HEK293 (cell line): ENCODE data around the gene HAUS2.

Source experiments
- CTCF ChIA-PET: fragments of 350-600 bp; formaldehyde crosslinking; extraction: SDS; loops from one replicate; lab custom pipeline; 2021; ENCODE audit warnings: antibody characterized with exemption; lab: Yijun Ruan, JAX
- POLR2A ChIA-PET: fragments of 300-600 bp; formaldehyde crosslinking; extraction: SDS; loops from one replicate; lab custom pipeline; 2020; ENCODE audit warnings: antibody characterized with exemption, inconsistent platforms; lab: Yijun Ruan, JAX
- H3K27ac ChIP-seq: fragments of 200-500 bp; sonication (Bioruptor generic); 2 replicates; pipeline ENCODE4 v1.5.1; 2014; ENCODE audit warnings: low read depth, low read length, control low read depth, inconsistent platforms; ENCODE audit errors: extremely low read depth
- H3K36me3 ChIP-seq, 2 experiments: fragments of 200-500 bp in 1 of 2; sonication (Bioruptor generic) in 1 of 2; 1 replicate in 1 of 2; 2 replicates in 1 of 2; pipeline ENCODE4 v1.5.1; 2014 to 2017; ENCODE audit warnings: inconsistent platforms in 2 of 2, low read length in 2 of 2; ENCODE audit not compliant: control insufficient read depth in 2 of 2, insufficient read depth in 1 of 2
- H3K4me1 ChIP-seq: fragments of 200-500 bp; sonication (Bioruptor generic); 2 replicates; pipeline ENCODE4 v1.5.1; 2014; ENCODE audit warnings: mild to moderate bottlenecking, low read length, inconsistent platforms; ENCODE audit not compliant: control insufficient read depth, insufficient read depth
- H3K4me3 ChIP-seq: 2 replicates; pipeline ENCODE4 v1.5.1; 2011; ENCODE audit warnings: low read depth, mild to moderate bottlenecking, control low read depth, low read length, moderate library complexity
- H3K9me3 ChIP-seq: fragments of 200-500 bp; sonication (Bioruptor generic); 2 replicates; pipeline ENCODE4 v1.5.1; 2014; ENCODE audit warnings: low read depth, low read length, inconsistent platforms; ENCODE audit not compliant: control insufficient read depth, insufficient read depth
- AEBP2 ChIP-seq: fragments of 450-650 bp; formaldehyde crosslinking; IDR thresholded peaks from 2 replicates; pipeline ENCODE4 v1.5.1; 2016; ENCODE audit warnings: missing biosample characterization, missing genetic modification characterization, borderline replicate concordance
- PRDM1 ChIP-seq: fragments of 450-650 bp; formaldehyde crosslinking; IDR thresholded peaks from 2 replicates; pipeline ENCODE4; 2016; ENCODE audit warnings: missing biosample characterization, missing genetic modification characterization
- PRDM4 ChIP-seq: fragments of 450-650 bp; formaldehyde crosslinking; IDR thresholded peaks from 2 replicates; pipeline ENCODE4 v1.5.1; 2017; ENCODE audit warnings: missing biosample characterization, missing genetic modification characterization
- PRDM6 ChIP-seq: fragments of 450-650 bp; formaldehyde crosslinking; IDR thresholded peaks from 2 replicates; pipeline ENCODE4 v1.5.1; 2017; ENCODE audit warnings: missing biosample characterization, missing genetic modification characterization
- SP2 ChIP-seq: fragments of 450-650 bp; formaldehyde crosslinking; IDR thresholded peaks from 2 replicates; pipeline ENCODE4 v1.5.1; 2016; ENCODE audit warnings: missing biosample characterization, missing genetic modification characterization
- TCF7L2 ChIP-seq: IDR thresholded peaks from 2 replicates; pipeline ENCODE4 v1.6.1; 2011; ENCODE audit warnings: low read depth, mild to moderate bottlenecking, inconsistent platforms, low read length, moderate library complexity, borderline replicate concordance
- ZBTB11 ChIP-seq: fragments of 450-650 bp; formaldehyde crosslinking; conservative IDR thresholded peaks from 2 replicates; pipeline ENCODE4 v1.5.1; 2016; ENCODE audit warnings: low read depth, missing biosample characterization, missing genetic modification characterization
- ZEB2 ChIP-seq: fragments of 450-650 bp; formaldehyde crosslinking; IDR thresholded peaks from 2 replicates; pipeline ENCODE4 v1.5.1; 2016; ENCODE audit warnings: missing biosample characterization, missing genetic modification characterization
- ZFP3 ChIP-seq: fragments of 450-650 bp; formaldehyde crosslinking; IDR thresholded peaks from 2 replicates; pipeline ENCODE4 v1.5.1; 2016; ENCODE audit warnings: low read depth, missing biosample characterization, missing genetic modification characterization
- ZNF341 ChIP-seq: fragments of 450-650 bp; formaldehyde crosslinking; IDR thresholded peaks from 2 replicates; pipeline ENCODE4; 2016; ENCODE audit warnings: low read depth, missing biosample characterization, missing genetic modification characterization
- ZNF449 ChIP-seq: fragments of 450-650 bp; formaldehyde crosslinking; IDR thresholded peaks from 2 replicates; pipeline ENCODE4 v1.5.1; 2017; ENCODE audit warnings: missing biosample characterization, mild to moderate bottlenecking, missing genetic modification characterization, moderate library complexity
- ZNF530 ChIP-seq: fragments of 450-650 bp; formaldehyde crosslinking; IDR thresholded peaks from 2 replicates; pipeline ENCODE4 v1.5.1; 2016; ENCODE audit warnings: low read depth, missing biosample characterization, missing genetic modification characterization
- ZNF548 ChIP-seq: fragments of 450-650 bp; formaldehyde crosslinking; IDR thresholded peaks from 2 replicates; pipeline ENCODE4 v1.5.1; 2016; ENCODE audit warnings: missing biosample characterization, missing genetic modification characterization
- ZNF555 ChIP-seq: fragments of 450-650 bp; formaldehyde crosslinking; conservative IDR thresholded peaks from 2 replicates; pipeline ENCODE4 v1.5.1; 2017; ENCODE audit warnings: missing biosample characterization, mild to moderate bottlenecking, missing genetic modification characterization, inconsistent platforms
- ZNF701 ChIP-seq: fragments of 450-650 bp; formaldehyde crosslinking; IDR thresholded peaks from 2 replicates; pipeline ENCODE4 v1.5.1; 2016; ENCODE audit warnings: missing biosample characterization, missing genetic modification characterization
- ZNF843 ChIP-seq: fragments of 450-650 bp; formaldehyde crosslinking; IDR thresholded peaks from 2 replicates; pipeline ENCODE4 v1.5.1; 2016; ENCODE audit warnings: missing biosample characterization, missing genetic modification characterization
- ZSCAN23 ChIP-seq: fragments of 450-650 bp; formaldehyde crosslinking; IDR thresholded peaks from 2 replicates; pipeline ENCODE4 v1.5.1; 2016; ENCODE audit warnings: missing biosample characterization, missing genetic modification characterization

Gene HAUS2

GRCh38 chr15:42510258-42511006 lies 38.2 kb upstream of the HAUS2 start (continued):
- no peak for TF ChIP-seq ZBTB11 (tag by site-specific recombination)

GRCh38 chr15:42511007-42511391 lies 37.6 kb upstream of the HAUS2 start:
- CTCF ChIA-PET, result no interaction called here

GRCh38 chr15:42523331-42523730 lies 25.3 kb upstream of the HAUS2 start:
- Histone ChIP-seq H3K36me3 (peaks cover 4 to 27% of the 10 kb centered on the region in 2 experiments; a peak in 2 of 3 replicates), H3K4me1 (no peaks in the 10 kb centered on the region), H3K4me3 (no peak overlapping the region), H3K9me3 (no peaks in the 10 kb centered on the region), H3K27ac (no peak overlapping the region)
- POLR2A ChIA-PET, result no interaction called here
- CTCF ChIA-PET, result no interaction called here
- TF ChIP-seq AEBP2 (tag by site-specific recombination), result no peak
- TF ChIP-seq ZNF530 (tag by site-specific recombination), result no peak
- TF ChIP-seq SP2, result no peak
- no peak for TF ChIP-seq ZNF449 (tag by site-specific recombination)
- TF ChIP-seq ZNF701 (tag by site-specific recombination), result no peak
- TF ChIP-seq ZSCAN23 (tag by site-specific recombination), result no peak
- TF ChIP-seq ZNF341, result no peak
- no peak for TF ChIP-seq ZNF555 (tag by site-specific recombination)
- no peak for TF ChIP-seq ZNF548 (tag by site-specific recombination)
- no peak for TF ChIP-seq TCF7L2
- no peak for TF ChIP-seq ZNF843 (tag by site-specific recombination)
- TF ChIP-seq ZFP3 (tag by site-specific recombination), result no peak
- no peak for TF ChIP-seq PRDM4 (tag by site-specific recombination)
- no peak for TF ChIP-seq PRDM6 (tag by site-specific recombination)
- TF ChIP-seq, all 188 proteins: peak for 0

More at GRCh38 chr15:42511007-42511391, 37.6 kb upstream of the HAUS2 start:
- Histone ChIP-seq H3K27ac (no peak overlapping the region), H3K36me3 (peaks cover 0 to 17% of the 10 kb centered on the region in 2 experiments; a peak in 2 of 3 replicates), H3K4me1 (no peaks in the 10 kb centered on the region), H3K9me3 (no peaks in the 10 kb centered on the region), H3K4me3 (no peak overlapping the region)
- POLR2A ChIA-PET, result no interaction called here
- TF ChIP-seq ZEB2 (tag by site-specific recombination) (no peak), PRDM1 (tag by site-specific recombination) (peak; percentile 52; the same call in 1 of the 2 replicates)
